HG03460 (cell line): ENCODE data around the gene P2RY12.
"Not testable (repeated sequence)": the region's sequence is repeated elsewhere in the genome, so short reads cannot be mapped to it uniquely, and the experiment has no call there.

Experiments
- ATAC-seq: cut with Tn5 transposase; IDR thresholded peaks from one replicate; pipeline ENCODE4 v1.9.1; 2021; ENCODE audit not compliant: unreplicated experiment

P2RY12 gene

DNA sequence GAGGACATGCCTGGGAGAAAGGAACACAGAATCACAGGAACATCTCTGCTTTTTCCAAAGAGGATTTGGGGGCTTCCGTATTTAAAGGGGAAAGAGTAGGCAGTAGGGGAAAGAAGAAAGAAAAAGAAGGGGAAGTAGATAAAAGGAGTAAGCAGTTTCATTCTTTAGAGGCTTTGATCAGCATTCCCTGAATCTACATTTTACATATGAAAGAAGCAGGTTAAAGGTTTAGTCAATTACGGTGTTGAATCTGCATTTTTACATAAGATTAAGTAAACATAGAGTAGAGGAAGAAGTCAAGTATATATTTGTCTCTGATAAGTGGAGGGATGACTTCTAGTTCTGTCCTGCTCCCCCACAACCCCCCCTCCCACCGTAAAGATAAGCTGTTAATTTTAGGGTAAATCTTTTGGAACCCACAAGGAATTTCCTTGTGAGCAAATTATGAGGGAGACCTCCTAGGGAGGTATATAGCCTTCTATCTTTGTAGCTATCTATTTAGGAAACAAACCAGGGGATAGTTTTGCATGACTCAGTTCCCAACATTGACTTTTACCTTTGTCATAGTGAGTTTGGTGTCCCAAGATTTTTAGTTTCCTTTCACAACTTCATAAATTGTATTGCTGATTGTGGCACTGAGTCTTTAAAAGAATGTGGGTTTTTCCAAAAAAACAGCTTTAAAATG lies 8.7 kb upstream of the P2RY12 start:
- ATAC-seq, result no peak

- ATAC-seq, result not testable (repeated sequence)
Measured at GRCh38 chr3:151392191-151392590, 7.6 kb upstream of the P2RY12 start.

GRCh38 chr3:151391720-151392119 lies 7.2 kb upstream of the P2RY12 start:
- ATAC-seq, result no peak

GRCh38 chr3:151387842-151388241 lies 3.3 kb upstream of the P2RY12 start:
- ATAC-seq, result no peak

DNA sequence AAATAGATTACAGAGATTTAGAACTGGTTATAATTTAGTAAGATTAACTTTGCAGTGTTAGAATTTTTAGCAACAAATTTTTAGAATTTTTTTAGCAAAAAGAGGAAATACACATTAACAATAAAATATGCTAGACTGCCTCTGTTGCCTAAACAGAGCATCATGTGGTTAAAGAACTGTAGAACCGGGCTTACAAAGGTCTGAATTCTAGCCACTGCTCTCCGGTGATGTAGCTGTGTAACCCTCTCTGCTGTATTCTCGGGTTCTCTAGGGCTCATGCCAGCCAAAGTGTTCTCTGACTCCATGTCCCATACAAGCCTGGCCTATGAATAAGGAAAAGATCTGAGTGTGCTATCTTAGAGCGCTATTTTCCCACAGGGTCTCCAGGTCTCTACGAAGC lies 2.9 kb upstream of the P2RY12 start:
- ATAC-seq, result no peak

GRCh38 chr3:151386056-151386455 lies 1.5 kb upstream of the P2RY12 start:
- no peak for ATAC-seq

DNA sequence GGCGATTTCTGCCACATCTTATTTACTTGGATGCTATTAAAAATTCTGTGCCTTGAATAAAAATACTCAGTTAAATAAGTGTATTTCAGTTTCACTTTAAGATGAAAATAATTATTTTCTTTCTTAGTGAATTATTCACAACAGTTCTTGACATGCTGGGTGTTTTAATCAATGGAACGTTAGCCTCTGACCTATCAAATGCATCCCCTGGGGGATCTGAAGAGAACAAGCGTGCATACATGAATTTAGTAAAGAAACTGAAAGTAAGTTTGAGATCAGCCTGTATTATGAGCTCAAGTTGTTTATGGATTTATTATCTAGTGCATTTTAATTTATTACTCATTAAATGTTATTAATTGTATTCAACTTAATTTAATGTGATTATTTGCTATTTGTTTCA lies 597 bp downstream of the P2RY12 start:
- ATAC-seq, result peak; percentile 53

DNA sequence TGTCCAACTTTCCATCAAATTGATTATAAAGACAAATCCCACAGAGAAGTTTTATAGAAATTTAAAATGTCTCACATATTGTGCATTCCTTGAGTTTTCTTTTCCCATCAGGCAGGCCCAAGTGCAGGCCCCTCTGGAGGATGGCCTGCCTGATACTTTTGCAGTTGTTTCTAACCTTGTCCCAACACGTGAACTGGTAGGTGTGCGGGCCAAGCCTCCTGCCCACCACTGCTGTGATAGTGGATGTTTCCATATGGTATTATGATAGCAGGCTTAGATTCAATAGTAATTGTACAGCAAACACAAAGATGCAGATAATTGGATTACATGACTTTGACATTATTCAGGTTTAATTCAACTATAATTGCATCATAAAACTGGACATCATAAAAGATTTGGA lies 1.4 kb downstream of the P2RY12 start:
- ATAC-seq, result no peak

GRCh38 chr3:151382671-151383070 lies 1.9 kb downstream of the P2RY12 start:
- ATAC-seq, result peak; percentile 40

DNA sequence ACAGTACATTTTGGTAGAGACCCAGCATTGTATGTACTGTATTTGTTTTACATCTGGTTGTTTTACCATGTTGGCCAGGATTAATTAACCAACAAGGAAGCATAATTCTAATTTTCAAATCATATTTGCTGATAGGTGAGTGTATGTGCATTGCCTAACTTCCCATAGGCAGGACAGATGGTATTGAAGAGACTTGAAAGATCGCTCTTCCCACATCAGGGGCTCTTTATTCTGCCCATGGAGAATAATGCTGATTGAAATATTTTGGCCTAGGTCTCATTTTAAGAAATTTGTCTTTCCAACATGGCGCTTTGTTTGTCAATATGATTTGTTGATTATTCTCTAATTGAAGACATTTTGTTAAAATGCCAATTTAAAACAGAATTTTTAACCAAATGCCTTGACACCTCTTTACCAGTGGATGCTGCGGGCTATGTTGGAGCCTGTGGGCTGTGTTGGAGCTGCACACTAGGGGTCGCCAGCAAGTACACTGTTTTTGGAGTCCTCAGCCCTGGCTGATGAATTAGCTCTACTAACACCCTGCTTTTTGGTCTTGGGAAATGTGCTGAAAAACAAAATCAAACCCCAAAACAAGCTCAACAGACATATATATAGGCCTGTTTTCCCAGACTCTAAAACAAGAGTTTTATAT lies 5.3 kb downstream of the P2RY12 start:
- ATAC-seq, result no peak

- ATAC-seq, result peak; percentile 46
Measured at GRCh38 chr3:151377768-151378385, 6.7 kb downstream of the P2RY12 start.

- no peak for ATAC-seq
Measured at GRCh38 chr3:151372063-151372820, 12.3 kb downstream of the P2RY12 start.

GRCh38 chr3:151371526-151371925 lies 13.0 kb downstream of the P2RY12 start:
- no peak for ATAC-seq

DNA sequence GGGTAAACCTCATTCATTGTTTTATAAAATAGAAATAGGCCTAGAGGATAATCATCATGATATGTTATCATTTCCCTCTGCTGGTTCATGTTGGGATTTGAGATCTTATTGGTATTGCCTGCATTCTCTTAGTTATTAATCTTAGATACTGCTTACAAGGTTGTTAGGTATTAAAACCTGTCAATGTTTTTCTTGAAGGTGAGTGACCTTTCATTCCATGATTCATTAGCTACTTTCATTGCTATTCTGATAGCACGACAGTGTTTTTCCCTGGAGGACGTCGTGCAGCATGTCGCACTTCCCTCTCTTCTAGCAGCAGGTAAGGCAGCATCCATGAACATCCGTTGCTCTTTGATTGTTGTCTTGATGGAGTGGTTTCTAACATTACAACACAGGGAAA lies 17.1 kb downstream of the P2RY12 start:
- no peak for ATAC-seq

GRCh38 chr3:151366993-151367392 lies 17.6 kb downstream of the P2RY12 start:
- ATAC-seq, result no peak

DNA sequence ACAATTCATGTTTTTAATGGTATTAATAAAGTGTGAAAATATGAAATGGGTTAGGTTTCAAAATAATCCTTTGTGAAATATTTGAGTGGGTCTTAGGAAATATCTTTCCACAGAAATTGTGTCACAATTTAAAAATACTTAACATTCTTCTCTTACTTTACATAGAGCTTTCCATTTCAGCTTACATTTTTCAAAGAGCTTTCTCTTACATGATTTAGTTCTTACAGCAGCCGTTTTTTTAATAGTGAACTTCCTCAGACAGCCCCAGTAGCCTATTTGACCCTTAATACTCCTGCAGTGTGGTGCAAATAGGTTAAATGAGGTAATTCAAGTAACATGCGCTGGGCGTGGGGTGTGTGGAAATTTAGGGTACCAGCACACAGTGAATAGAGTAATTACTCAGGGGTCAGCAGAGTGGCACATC lies 21.8 kb downstream of the P2RY12 start:
- no peak for ATAC-seq

DNA sequence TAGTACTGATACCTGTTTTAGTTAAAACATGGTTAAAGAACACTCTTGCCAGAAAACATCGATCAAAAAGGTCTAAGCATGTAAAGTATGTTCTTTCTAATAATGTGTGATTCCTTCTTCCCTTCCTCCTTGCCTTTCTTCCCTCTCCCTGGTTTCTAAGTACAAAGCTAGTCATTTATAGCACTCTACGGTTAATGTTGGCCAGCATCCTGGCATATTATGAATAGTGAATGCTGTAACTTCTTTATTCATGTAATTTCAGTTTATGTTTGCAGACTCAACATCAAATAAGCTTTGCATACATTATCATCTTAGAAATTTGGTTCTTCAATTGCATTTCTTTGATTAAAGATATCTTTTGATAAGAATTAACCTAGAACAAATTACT lies 27.1 kb downstream of the P2RY12 start:
- ATAC-seq, result no peak

DNA sequence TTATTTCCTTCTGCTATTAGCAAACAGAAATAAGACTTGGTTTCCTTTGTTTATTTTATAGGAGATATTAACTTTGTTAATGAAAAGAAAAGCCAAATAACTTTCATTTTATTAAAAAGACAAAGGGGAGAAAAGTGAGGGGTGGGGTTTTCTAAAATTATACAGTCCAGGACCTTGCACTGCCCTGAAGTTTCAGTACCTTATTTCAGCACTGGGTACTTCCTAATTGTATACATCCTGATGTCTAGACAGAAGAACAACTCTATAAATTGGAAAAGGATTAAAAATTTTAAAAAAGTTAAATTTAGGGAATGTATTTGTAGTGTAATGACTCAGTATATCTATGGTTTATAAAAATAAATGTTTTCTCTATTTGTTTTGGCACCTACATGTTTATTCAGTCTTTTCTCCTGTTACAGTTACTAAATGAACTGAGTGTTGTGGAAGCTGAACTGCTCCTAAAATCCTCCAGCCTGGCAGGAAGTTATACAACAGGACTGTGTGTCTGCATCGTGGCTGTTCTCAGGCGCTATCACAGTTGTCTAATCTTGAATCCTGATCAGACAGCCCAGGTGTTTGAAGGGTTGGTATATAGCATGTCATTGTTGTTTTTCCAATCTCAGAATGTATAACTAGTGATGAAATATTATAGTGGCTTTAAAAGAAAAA lies 27.6 kb downstream of the P2RY12 start:
- ATAC-seq, result no peak

- ATAC-seq, result no peak
Measured at GRCh38 chr3:151351648-151352047, 32.9 kb downstream of the P2RY12 start.

DNA sequence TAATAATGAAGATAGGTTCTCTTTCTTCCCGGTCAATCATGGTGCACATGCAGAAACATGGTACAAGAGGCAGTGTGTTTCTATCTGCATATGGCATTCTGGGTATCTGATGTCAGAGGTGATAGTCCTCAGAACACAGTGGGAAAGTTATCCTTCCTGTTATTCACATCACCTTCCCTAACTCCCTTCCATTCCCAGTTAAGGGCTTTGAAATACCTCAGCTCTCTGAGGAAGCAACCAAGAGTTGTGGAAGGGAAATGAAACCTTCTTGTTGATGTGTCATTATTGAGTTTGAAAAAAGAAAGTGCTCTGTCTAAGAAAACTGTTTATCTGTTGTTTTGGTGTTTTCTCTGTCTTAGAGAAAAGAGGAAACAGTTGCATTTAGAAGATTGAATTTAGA lies 33.3 kb downstream of the P2RY12 start:
- ATAC-seq, result peak; percentile 68

DNA sequence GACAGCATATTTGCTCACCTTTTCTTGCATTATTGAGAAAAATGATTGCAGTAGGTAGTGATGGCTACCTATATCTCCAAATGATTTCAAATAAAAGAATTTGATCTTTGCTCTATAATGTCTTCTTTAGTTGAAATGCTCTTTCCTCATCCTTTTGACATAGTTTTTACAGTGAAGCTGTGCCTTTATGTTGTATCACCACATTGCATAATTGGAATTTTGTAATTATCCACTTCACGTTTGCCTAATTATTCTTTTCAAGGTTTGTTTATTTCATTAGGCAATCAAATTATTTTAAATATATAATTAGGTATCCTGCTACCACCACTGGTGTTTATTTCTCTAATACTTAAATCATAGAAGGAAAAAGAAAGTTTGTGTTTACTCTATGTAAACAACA lies 33.9 kb downstream of the P2RY12 start:
- ATAC-seq, result no peak
